AG09309 (cell line): ENCODE results near the gene ELMO3.

ENCODE experiments used
- DNase-seq: peaks from one replicate; pipeline ENCODE4 v3.0.0-alpha.2; 2010; ENCODE audit warnings: low read depth
- H3K4me3 ChIP-seq: 2 replicates; pipeline ENCODE4 v1.5.1; 2011; ENCODE audit warnings: mild to moderate bottlenecking, low read depth, low read length, moderate library complexity; ENCODE audit not compliant: control insufficient read depth
- TF ChIP-seq, protein P1 (sequence below): IDR thresholded peaks from 2 replicates; pipeline ENCODE4 v1.5.1; 2011; ENCODE audit warnings: mild to moderate bottlenecking, low read depth, low read length, inconsistent platforms; ENCODE audit not compliant: insufficient read depth, control insufficient read depth; ENCODE audit errors: missing control alignments

ELMO3 gene

DNA sequence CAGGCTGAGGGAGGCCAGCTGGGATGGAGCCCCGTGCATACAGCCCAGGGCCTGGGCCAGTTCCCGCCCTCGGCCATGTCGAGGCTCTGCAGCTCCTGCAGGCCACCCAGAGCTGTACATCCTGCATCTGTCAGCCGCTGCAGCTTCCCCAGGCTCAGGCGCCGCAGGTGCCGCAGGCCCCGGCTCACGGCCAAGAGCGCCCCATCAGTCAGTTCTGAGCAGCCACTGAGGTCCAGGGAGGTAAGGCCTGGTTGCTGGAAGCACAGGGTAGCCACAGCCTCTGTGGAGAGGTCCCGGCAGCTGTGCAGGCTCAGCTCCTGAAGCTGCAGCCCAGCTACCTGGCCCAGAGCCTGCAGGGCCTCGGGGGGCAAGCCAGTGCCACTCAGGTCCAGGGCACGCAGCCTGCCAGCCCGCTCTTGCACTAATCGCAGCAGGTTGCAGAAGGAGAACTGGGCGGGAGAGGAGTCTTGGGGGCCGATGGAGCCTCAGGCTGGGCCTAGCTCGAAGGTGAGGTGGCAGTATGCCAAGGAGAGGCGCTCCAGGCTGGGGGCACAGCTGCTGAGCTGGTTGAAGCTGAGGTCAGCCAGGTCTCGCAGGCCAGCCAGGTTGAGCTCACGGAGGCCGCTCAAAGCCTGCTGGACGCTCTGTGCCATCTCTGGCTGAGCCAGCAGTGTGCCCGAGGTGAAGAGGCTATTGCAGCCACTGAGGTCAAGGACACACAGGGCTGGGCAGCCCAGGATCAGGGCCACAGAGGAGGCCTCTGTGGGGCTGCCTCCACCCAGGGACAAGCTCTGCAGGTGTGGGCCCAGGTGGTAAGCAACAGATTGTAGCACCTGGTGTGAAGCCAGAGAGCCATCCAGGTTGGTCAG is 11.4 kb downstream of the ELMO3 start:
- TF ChIP-seq, protein P1, sequence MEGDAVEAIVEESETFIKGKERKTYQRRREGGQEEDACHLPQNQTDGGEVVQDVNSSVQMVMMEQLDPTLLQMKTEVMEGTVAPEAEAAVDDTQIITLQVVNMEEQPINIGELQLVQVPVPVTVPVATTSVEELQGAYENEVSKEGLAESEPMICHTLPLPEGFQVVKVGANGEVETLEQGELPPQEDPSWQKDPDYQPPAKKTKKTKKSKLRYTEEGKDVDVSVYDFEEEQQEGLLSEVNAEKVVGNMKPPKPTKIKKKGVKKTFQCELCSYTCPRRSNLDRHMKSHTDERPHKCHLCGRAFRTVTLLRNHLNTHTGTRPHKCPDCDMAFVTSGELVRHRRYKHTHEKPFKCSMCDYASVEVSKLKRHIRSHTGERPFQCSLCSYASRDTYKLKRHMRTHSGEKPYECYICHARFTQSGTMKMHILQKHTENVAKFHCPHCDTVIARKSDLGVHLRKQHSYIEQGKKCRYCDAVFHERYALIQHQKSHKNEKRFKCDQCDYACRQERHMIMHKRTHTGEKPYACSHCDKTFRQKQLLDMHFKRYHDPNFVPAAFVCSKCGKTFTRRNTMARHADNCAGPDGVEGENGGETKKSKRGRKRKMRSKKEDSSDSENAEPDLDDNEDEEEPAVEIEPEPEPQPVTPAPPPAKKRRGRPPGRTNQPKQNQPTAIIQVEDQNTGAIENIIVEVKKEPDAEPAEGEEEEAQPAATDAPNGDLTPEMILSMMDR, result no peak
- DNase-seq, result no peak

DNA sequence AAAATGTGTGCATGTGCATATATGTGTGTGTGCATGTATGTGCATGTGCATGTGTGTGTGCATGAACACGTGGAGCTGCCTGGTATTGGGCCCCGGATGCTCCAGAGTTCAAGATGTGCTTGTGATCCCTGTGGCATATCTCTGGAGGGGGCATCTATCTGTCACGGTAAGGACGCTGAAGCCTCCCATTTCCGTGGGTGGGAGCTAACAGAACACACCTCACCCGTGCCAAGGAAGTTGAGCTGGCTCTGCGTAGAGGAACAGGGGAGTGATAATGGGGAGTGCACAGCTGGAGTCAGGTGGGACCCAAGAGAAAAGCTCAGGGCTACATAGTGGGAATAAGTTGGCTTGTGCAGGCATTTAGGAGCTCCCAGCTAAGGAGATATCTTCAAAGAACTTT is 12.7 kb downstream of the ELMO3 start:
- TF ChIP-seq, protein P1, result no peak
- H3K4me3 ChIP-seq, result no peak overlapping the region
- no peak for DNase-seq

More for the DNA sequence above, 11.4 kb downstream of the ELMO3 start:
- H3K4me3 ChIP-seq, result no peak overlapping the region

DNA sequence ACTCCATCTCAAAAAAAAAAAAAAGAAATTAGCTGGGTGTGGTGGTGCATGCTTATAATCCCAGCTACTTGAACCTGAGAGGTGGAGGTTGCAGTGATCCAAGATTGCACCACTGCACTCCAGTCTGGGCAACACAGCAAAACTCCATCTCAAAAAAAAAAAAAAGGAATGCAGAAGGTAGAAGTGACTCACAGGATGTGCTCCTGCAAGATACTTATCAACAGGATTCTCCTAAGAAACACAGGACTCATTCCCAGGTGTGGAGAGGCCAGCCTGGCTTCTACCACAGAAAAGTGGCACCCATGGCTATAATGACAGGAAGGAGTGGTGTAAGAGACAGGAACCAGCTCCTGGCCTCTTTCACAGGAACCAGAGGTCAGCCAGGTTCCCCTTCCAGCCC is 13.8 kb downstream of the ELMO3 start:
- DNase-seq, result no peak
- H3K4me3 ChIP-seq, result no peak overlapping the region
- TF ChIP-seq, protein P1, result no peak

DNA sequence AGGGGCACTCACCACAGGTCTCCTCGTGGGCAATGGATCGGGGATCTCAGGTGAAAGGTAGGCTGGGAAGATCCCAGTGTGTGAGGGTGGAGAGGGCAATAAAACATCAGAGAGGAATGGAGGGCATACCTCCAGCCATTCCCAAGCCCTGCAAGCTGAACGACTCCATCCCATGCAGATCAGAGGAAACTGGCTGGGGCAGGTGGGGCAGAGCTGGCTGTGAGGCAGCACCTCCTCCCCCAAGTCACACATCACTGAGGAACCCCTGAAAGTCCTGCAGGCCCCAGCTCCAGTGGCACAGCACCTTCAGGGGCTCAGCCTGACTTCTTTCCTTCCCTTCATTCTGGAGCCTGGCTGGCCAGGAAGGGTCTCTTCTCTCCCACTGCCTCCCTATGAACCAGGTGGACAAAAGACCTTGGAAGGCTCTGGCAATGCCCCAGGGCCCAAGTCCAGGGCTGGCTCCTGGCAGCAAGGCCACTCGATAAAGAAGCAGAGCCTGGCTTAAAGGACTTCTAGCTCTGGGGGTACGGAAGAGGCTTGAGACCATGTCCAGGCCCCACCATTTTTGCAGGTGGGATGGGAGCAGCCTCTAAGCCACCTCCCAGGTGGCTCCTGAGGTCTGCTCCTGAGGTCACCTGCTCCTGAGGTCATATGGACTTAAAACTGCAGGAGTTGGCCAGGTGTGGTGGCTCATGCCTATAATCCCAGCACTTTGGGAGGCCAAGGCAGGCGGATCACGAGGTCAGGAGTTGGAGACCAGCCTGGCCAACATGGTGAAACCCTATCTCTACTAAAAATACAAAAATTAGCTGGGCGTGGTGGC is 14.5 kb downstream of the ELMO3 start:
- DNase-seq, result no peak
- H3K4me3 ChIP-seq, result no peak overlapping the region
- TF ChIP-seq, protein P1, result no peak

DNA sequence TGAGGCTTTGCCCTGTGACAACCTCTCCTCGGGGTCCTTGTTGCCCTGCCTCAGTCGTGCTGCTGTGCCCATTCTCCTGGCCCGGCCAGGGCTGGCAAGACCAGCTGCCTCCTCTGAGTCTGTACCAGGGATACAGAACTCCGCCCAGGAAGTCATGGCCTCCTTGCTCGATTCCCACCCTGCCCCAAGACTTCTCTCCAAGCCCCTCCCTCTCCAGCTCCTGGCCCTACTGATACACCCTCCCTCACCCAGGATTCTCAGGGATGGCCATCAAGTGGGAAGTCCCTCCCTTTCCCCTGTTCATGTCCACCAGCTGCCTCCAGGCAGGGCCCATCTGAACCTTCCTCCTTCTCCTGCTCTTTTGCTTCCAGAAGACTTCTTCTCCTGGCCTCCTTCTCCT is 16.8 kb downstream of the ELMO3 start:
- H3K4me3 ChIP-seq, result no peak overlapping the region
- TF ChIP-seq, protein P1, result no peak
- DNase-seq, result no peak

DNA sequence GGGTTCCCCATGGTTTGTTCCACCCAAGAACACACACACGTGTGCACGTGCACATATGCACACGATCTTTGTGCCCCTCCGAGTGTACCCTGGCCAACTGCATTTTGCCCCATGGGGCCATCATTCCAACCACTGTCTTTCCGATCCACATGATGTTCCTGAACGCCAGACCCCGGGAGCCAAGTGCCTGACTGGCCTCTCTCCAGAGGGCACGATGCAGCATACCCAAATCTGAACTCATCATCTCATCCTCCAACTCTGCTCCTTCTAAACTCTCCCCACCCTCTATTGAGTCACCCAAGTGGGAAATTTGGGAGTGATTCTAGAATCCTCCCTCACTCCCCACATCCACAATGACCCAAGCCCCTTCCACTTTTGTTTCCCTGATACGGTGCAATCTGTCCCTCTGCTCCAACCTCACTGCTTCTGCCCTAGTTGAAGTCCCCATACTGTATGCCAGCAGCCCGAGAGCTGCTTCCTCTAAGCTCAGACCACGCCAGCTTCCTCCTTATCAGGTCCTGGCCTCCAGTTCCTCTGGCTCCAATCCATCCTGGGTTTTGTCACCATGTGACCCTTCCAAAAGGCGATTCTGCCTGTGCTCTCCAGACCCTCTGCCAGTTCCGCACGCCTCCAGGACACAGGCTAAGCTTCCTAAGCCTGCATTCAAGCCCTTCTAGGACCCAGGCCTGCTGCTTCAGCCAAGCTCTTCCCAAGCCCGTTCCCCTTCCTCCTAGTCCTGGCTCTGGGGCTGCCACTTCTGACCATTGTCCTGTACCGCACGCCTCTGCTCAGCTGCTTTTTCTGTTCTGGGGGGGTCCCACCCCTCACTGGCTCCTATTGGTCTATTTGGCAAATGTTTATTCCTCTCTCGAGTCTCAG is 17.9 kb downstream of the ELMO3 start:
- no peak for DNase-seq
- TF ChIP-seq, protein P1, result no peak
- no peak overlapping the region for H3K4me3 ChIP-seq
